GM06990 (cell line): ENCODE measurements around the gene FIGLA.
"Not testable (repeated sequence)": the region's sequence is repeated elsewhere in the genome, so short reads cannot be mapped to it uniquely, and the experiment has no call there.

Source experiments
- DNase-seq: peaks from one replicate; pipeline ENCODE4 v3.0.0-alpha.2; 2011; ENCODE audit not compliant: insufficient read length; ENCODE audit errors: extremely low read depth
- H3K27me3 ChIP-seq: replicated peaks from 2 replicates; pipeline ENCODE4 v1.6.0; 2011; ENCODE audit warnings: low read length; ENCODE audit not compliant: control insufficient read depth, insufficient read depth
- H3K36me3 ChIP-seq: 2 replicates; pipeline ENCODE4 v1.5.1; 2011; ENCODE audit warnings: low read length; ENCODE audit not compliant: control insufficient read depth, insufficient read depth
- H3K4me3 ChIP-seq: replicated peaks from 2 replicates; pipeline ENCODE4 v1.5.1; 2011; ENCODE audit warnings: low read depth, mild to moderate bottlenecking, control low read depth, low read length
- CTCF ChIP-seq: IDR thresholded peaks from 2 replicates; pipeline ENCODE4 v1.5.1; 2011; ENCODE audit warnings: low read length, control low read depth, mild to moderate bottlenecking, inconsistent platforms; ENCODE audit not compliant: insufficient read depth, poor library complexity, severe bottlenecking

FIGLA gene

GRCh38 chr2:70747284-70747683 lies 43.2 kb downstream of the FIGLA start:
- no peaks in the 10 kb centered on the region for H3K27me3 ChIP-seq
- no peak for DNase-seq
- H3K4me3 ChIP-seq = no peak overlapping the region
- H3K36me3 ChIP-seq = no peaks in the 10 kb centered on the region
- TF ChIP-seq CTCF = no peak

GRCh38 chr2:70746094-70746974 lies 44.1 kb downstream of the FIGLA start:
- H3K36me3 ChIP-seq = no peaks in the 10 kb centered on the region
- no peak for DNase-seq
- no peak overlapping the region for H3K4me3 ChIP-seq
- H3K27me3 ChIP-seq = no peaks in the 10 kb centered on the region
- TF ChIP-seq CTCF = no peak

DNA sequence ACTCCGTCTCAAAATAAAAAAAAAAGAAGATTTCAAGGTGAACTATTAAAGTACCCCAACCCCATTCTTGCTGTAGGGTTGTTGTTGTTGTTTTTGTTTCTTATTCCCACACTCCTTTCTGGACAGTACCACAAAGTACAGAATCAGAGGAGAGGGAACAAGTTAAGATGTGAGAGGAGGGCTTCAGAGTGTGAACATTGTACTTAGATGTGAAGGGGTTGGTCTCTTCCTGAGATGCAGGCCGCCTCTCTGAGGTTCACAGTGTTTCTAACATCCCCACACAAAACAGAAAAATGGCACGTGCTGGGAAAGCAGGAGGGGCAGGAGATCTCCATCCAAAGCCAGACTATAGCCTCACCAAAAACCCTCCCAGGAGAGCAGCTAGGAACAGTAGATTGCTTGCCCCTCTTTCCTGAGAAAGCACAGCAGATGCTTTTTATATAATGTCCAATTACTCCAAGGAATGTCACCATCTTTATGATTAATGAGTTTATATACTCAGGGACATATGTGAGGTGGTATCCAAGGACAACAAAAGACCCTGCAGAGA lies 45.1 kb downstream of the FIGLA start:
- Histone ChIP-seq H3K27me3 (no peaks in the 10 kb centered on the region), H3K36me3 (no peaks in the 10 kb centered on the region), H3K4me3 (no peak overlapping the region)
- TF ChIP-seq CTCF = no peak
- DNase-seq = no peak

GRCh38 chr2:70744397-70744796 lies 46.0 kb downstream of the FIGLA start:
- H3K27me3 ChIP-seq = no peaks in the 10 kb centered on the region
- no peak for DNase-seq
- no peak overlapping the region for H3K4me3 ChIP-seq
- TF ChIP-seq CTCF = no peak
- H3K36me3 ChIP-seq = no peaks in the 10 kb centered on the region

DNA sequence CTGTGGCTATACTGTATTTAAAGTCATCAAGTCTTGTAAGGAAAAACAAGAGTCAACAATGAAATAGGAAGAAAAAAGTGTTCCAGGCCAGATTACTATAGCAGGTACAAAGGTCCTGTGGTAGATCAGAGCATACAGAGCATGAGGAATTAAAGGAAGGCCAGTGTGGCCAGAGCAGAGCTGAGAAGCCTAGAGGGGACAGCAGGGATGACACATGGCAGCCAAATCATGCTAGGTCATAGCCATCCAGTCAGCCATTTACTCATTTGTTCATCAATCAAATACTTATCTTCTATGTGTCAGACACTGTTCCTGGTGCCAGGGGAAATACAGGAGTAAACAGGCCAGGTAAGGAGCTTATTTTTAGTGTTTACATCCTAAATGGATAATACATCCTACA lies 46.8 kb downstream of the FIGLA start:
- Histone ChIP-seq H3K36me3 (no peaks in the 10 kb centered on the region), H3K27me3 (no peaks in the 10 kb centered on the region), H3K4me3 (no peak overlapping the region)
- DNase-seq = no peak
- no peak for TF ChIP-seq CTCF

DNA sequence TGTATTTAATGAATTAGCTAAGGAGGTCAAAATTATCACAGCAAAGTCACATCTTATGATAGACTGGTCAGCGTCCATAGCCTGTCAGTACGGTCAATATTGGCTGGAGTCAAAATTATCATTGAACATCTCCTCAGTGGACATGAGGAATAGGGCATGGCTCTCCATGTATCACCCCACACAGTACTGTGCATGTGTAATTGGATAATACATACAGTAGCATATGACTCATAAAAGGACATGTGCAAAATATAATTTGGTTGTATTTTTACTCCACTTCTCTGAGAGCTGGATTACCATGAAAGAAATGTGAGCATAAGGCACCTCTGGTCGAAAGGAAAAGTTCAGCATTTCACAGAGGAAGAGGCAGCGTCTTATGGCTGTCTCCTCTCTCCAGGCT lies 47.4 kb downstream of the FIGLA start:
- TF ChIP-seq CTCF = no peak
- no peak for DNase-seq
- no peaks in the 10 kb centered on the region for H3K27me3 ChIP-seq
- no peaks in the 10 kb centered on the region for H3K36me3 ChIP-seq
- no peak overlapping the region for H3K4me3 ChIP-seq

DNA sequence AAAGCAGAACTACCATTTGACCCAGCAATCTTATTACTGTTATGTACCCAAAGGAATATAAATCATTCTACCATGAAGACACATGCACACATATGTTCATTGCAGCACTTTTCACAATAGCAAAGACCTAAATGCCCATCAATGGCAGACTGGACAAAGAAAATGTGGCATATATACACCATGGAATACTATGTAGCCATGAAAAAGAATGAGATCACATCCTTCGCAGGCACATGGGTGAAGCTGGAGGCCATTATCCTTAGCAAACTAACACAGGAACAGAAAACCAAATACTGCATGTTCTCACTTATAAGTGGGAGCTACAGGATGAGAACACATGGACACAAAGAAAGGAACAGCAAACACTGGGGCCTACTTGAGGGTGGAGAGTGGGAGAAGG lies 51.0 kb downstream of the FIGLA start:
- not testable (repeated sequence) for H3K27me3 ChIP-seq, H3K36me3 ChIP-seq, DNase-seq, H3K4me3 ChIP-seq
